ENCODE measurements around the gene AP2B1. TPM values are rescaled to one million over a fixed set of nuclear protein-coding genes. Genes with fewer than 3 reads are reported as not detected.

The AP2B1 gene
- total RNA-seq, 1 experiment from 2014 or later: 217 TPM

DNA sequence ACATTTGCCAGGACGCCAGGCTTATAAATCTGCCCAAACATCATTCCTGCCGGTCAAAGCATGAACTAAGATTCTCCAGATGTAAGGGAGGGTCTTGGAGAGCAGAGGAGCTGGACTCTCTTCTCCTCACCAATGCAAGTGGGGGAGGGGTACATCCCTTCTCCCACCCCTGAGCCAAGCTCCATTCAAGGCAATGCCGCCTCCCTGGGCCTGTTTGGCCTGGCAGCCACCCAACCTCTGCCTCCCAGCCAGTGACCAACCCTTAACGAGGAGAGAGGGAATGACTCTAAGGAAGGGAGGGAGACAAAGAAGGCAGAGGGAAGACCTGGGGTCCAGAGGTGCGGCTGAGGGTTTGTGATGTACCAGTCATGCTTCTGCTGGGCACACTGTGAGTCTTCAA lies 187.4 kb downstream of the AP2B1 start:
- no peak overlapping the region for H3K9ac ChIP-seq (ENCODE audit: extremely low read depth, insufficient read length, low read length)
- Mint-ChIP-seq H3K27me3 (ENCODE audit: low read depth) (peaks cover 5% of the 10 kb centered on the region), H3K4me1 (peaks cover 31 to 34% of the 10 kb centered on the region in 2 experiments), H3K9me3 (no peaks in the 10 kb centered on the region; a peak in 1 of 5 replicates), H3K4me3 (no peak overlapping the region), H3K27ac (peak overlapping the region in 1 of 3 experiments; percentile 65; a peak in 1 of 7 replicates), H3K36me3 (ENCODE audit: insufficient read depth in 1 of 3, low read depth in 3 of 3) (no peaks in the 10 kb centered on the region)
- H2BK5ac ChIP-seq (ENCODE audit: insufficient read length, low read length): no peak overlapping the region
- no peak overlapping the region for H4K8ac ChIP-seq (replicated peaks; ENCODE audit: insufficient read length, low read depth, low read length)
- H2BK20ac ChIP-seq (ENCODE audit: low read depth, low read length, poor library complexity, severe bottlenecking): no peak overlapping the region
- H3K23me2 ChIP-seq (ENCODE audit: insufficient read length, low read depth, low read length, poor library complexity, severe bottlenecking): no peaks in the 10 kb centered on the region
- no peak overlapping the region for H3K14ac ChIP-seq (ENCODE audit: insufficient read depth, low read length)
- no peak overlapping the region for H3K23ac ChIP-seq (ENCODE audit: insufficient read length, low read depth, low read length)
- TF ChIP-seq, protein P1, sequence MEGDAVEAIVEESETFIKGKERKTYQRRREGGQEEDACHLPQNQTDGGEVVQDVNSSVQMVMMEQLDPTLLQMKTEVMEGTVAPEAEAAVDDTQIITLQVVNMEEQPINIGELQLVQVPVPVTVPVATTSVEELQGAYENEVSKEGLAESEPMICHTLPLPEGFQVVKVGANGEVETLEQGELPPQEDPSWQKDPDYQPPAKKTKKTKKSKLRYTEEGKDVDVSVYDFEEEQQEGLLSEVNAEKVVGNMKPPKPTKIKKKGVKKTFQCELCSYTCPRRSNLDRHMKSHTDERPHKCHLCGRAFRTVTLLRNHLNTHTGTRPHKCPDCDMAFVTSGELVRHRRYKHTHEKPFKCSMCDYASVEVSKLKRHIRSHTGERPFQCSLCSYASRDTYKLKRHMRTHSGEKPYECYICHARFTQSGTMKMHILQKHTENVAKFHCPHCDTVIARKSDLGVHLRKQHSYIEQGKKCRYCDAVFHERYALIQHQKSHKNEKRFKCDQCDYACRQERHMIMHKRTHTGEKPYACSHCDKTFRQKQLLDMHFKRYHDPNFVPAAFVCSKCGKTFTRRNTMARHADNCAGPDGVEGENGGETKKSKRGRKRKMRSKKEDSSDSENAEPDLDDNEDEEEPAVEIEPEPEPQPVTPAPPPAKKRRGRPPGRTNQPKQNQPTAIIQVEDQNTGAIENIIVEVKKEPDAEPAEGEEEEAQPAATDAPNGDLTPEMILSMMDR (conservative IDR thresholded peaks at IDR 0.05): no peak
- no peak overlapping the region for H3K27ac ChIP-seq (ENCODE audit: insufficient read length, low read depth, low read length)
- no peak overlapping the region for H3K4ac ChIP-seq (ENCODE audit: low read depth, low read length)
- H2BK12ac ChIP-seq (ENCODE audit: insufficient read length, low read depth, low read length): no peak overlapping the region
- H2AFZ ChIP-seq (ENCODE audit: low read length): no peak overlapping the region
- no peaks in the 10 kb centered on the region for H4K20me1 ChIP-seq (ENCODE audit: control insufficient read depth, insufficient read depth, insufficient read length)
- no peak overlapping the region for H3K56ac ChIP-seq (ENCODE audit: insufficient read length, low read depth, low read length)
- no peak overlapping the region for H2AK5ac ChIP-seq (ENCODE audit: insufficient read length, low read length)
- H2BK120ac ChIP-seq (ENCODE audit: low read depth, low read length, poor library complexity, severe bottlenecking): no peak overlapping the region
- no CpG with 5 or more reads among the region's 5 CpGs for WGBS (ENCODE audit: extremely low coverage, insufficient read length, low lambda C conversion rate)
- H4K5ac ChIP-seq (ENCODE audit: insufficient read length, low read depth, low read length): no peak overlapping the region
- H3K27me3 ChIP-seq (ENCODE audit: insufficient read depth, low read length): no peaks in the 10 kb centered on the region
- peaks cover 6% of the 10 kb centered on the region; the same call in 1 of the 2 replicates for H3K4me1 ChIP-seq (ENCODE audit: insufficient read depth, low read length)
- H4K91ac ChIP-seq (ENCODE audit: insufficient read length, low read depth, low read length): no peak overlapping the region
- H3K18ac ChIP-seq (ENCODE audit: insufficient read length, low read depth, low read length): no peak overlapping the region
- no peaks in the 10 kb centered on the region for H3K79me2 ChIP-seq (ENCODE audit: insufficient read depth, low read length)
- H3K9me3 ChIP-seq (ENCODE audit: control insufficient read depth, low read depth, low read length): no peaks in the 10 kb centered on the region
- H3T11ph ChIP-seq (ENCODE audit: low read length): no peak overlapping the region
- no peak for DNase-seq
- no peak overlapping the region for H2BK15ac ChIP-seq (ENCODE audit: low read depth, low read length)
- no peaks in the 10 kb centered on the region for H3K79me1 ChIP-seq (ENCODE audit: insufficient read depth, low read depth, low read length, poor library complexity, severe bottlenecking)
- no peak overlapping the region for H3K4me2 ChIP-seq (ENCODE audit: insufficient read depth, insufficient read length, low read length)

Measured in H9 (cell line).